ENCODE data around the gene FGFR1OP2. TPM values are rescaled to one million over a fixed set of nuclear protein-coding genes. Genes with fewer than 3 reads are reported as not detected.

FGFR1OP2 gene
- total and polyA plus RNA-seq, 2 of the 8 experiments (the other 6 are each of a cell fraction or from before 2014, with no cell fraction given), result 8.8 to 34.4 TPM

- TF ChIP-seq, protein P1, sequence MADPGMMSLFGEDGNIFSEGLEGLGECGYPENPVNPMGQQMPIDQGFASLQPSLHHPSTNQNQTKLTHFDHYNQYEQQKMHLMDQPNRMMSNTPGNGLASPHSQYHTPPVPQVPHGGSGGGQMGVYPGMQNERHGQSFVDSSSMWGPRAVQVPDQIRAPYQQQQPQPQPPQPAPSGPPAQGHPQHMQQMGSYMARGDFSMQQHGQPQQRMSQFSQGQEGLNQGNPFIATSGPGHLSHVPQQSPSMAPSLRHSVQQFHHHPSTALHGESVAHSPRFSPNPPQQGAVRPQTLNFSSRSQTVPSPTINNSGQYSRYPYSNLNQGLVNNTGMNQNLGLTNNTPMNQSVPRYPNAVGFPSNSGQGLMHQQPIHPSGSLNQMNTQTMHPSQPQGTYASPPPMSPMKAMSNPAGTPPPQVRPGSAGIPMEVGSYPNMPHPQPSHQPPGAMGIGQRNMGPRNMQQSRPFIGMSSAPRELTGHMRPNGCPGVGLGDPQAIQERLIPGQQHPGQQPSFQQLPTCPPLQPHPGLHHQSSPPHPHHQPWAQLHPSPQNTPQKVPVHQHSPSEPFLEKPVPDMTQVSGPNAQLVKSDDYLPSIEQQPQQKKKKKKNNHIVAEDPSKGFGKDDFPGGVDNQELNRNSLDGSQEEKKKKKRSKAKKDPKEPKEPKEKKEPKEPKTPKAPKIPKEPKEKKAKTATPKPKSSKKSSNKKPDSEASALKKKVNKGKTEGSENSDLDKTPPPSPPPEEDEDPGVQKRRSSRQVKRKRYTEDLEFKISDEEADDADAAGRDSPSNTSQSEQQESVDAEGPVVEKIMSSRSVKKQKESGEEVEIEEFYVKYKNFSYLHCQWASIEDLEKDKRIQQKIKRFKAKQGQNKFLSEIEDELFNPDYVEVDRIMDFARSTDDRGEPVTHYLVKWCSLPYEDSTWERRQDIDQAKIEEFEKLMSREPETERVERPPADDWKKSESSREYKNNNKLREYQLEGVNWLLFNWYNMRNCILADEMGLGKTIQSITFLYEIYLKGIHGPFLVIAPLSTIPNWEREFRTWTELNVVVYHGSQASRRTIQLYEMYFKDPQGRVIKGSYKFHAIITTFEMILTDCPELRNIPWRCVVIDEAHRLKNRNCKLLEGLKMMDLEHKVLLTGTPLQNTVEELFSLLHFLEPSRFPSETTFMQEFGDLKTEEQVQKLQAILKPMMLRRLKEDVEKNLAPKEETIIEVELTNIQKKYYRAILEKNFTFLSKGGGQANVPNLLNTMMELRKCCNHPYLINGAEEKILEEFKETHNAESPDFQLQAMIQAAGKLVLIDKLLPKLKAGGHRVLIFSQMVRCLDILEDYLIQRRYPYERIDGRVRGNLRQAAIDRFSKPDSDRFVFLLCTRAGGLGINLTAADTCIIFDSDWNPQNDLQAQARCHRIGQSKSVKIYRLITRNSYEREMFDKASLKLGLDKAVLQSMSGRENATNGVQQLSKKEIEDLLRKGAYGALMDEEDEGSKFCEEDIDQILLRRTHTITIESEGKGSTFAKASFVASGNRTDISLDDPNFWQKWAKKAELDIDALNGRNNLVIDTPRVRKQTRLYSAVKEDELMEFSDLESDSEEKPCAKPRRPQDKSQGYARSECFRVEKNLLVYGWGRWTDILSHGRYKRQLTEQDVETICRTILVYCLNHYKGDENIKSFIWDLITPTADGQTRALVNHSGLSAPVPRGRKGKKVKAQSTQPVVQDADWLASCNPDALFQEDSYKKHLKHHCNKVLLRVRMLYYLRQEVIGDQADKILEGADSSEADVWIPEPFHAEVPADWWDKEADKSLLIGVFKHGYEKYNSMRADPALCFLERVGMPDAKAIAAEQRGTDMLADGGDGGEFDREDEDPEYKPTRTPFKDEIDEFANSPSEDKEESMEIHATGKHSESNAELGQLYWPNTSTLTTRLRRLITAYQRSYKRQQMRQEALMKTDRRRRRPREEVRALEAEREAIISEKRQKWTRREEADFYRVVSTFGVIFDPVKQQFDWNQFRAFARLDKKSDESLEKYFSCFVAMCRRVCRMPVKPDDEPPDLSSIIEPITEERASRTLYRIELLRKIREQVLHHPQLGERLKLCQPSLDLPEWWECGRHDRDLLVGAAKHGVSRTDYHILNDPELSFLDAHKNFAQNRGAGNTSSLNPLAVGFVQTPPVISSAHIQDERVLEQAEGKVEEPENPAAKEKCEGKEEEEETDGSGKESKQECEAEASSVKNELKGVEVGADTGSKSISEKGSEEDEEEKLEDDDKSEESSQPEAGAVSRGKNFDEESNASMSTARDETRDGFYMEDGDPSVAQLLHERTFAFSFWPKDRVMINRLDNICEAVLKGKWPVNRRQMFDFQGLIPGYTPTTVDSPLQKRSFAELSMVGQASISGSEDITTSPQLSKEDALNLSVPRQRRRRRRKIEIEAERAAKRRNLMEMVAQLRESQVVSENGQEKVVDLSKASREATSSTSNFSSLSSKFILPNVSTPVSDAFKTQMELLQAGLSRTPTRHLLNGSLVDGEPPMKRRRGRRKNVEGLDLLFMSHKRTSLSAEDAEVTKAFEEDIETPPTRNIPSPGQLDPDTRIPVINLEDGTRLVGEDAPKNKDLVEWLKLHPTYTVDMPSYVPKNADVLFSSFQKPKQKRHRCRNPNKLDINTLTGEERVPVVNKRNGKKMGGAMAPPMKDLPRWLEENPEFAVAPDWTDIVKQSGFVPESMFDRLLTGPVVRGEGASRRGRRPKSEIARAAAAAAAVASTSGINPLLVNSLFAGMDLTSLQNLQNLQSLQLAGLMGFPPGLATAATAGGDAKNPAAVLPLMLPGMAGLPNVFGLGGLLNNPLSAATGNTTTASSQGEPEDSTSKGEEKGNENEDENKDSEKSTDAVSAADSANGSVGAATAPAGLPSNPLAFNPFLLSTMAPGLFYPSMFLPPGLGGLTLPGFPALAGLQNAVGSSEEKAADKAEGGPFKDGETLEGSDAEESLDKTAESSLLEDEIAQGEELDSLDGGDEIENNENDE (IDR thresholded peaks at IDR 0.05; ENCODE audit: insufficient replicate concordance, low read length), result no peak
- TF ChIP-seq MAFK (IDR thresholded peaks at IDR 0.05; ENCODE audit: low read depth, low read length) (0 out of 2 replicates have a peak, but pooled peaks have one; percentile 20), POLR2A (IDR thresholded peaks at IDR 0.05; ENCODE audit: control extremely low read depth in 1 of 2, low read depth in 2 of 2, low read length in 2 of 2) (no peak), SP4 (IDR thresholded peaks at IDR 0.05; ENCODE audit: low read length) (no peak), POLR2AphosphoS5 (IDR thresholded peaks at IDR 0.05; ENCODE audit: low read depth, low read length) (no peak), SIX5 (IDR thresholded peaks at IDR 0.05; ENCODE audit: low read depth, low read length) (no peak)
Observed at GRCh38 chr12:26895672-26896071, 42.6 kb upstream of the FGFR1OP2 start (continued).
